Cerebellar cortex (tissue), 1 donor: Measurements from ENCODE around the gene MLN.

ENCODE experiments used
- DNase-seq: peaks from one replicate; pipeline ENCODE4 v3.0.0-alpha.2; 2015; ENCODE audit warnings: low spot score

MLN gene

DNA sequence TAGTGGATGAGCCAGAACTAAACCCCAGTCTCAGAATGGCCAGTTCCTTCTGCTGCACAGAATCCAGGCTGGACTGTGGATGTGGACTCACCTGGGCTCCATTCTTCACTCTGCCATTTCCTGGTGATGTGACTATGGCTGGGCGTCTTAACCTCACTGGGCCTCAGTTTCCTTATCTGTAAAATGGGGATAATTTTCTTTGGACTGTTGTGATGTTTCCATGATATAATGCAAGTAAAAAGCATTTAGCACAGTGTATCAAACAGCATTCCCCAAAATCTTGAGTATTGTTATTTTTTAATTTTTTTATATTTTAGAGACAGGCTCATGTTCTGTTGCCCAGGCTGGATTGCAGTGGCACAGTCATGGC lies 51.2 kb downstream of the MLN start:
- DNase-seq, result no peak

DNA sequence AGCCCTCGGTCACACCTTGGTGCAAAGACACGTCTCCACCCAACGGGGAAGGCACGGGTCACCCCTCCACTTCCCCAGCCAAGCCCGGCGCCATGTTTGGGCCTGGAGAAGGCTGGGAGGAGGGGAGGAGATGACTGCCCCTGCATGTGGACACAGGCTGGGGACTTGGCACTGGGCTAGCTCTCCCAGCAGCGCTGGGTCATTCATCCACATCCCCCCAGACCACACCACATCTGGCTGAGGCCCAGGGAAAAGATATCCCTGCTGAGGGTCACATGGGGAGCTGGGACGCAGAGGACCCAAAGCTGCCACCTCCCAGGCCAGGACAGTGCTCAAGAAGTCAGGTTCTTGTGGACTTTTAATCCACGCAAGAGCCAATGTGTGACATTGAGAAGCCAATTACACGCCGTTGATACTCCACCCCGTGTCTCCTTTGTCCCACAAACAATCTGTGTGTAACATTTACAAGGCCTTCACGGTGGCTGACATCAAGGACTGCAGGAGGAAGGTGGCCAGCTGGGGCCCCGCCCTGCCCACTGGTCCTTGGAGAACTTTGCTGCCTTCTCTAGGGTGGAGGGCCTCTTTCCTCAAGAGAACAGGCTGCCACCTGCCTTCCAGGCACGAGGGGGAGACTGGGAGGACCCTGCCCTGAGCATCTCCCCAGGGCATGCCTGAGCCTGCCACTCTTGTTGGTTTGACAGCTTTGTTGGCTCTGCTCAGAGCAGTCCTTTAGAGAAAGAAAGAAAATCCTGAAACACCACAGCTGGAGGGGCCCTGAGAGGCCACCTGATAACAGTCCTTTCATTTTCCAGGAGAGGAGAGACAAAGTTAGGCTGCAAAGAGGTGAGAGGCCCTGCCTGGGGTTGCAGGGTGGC lies 51.8 kb downstream of the MLN start:
- no peak for DNase-seq

DNA sequence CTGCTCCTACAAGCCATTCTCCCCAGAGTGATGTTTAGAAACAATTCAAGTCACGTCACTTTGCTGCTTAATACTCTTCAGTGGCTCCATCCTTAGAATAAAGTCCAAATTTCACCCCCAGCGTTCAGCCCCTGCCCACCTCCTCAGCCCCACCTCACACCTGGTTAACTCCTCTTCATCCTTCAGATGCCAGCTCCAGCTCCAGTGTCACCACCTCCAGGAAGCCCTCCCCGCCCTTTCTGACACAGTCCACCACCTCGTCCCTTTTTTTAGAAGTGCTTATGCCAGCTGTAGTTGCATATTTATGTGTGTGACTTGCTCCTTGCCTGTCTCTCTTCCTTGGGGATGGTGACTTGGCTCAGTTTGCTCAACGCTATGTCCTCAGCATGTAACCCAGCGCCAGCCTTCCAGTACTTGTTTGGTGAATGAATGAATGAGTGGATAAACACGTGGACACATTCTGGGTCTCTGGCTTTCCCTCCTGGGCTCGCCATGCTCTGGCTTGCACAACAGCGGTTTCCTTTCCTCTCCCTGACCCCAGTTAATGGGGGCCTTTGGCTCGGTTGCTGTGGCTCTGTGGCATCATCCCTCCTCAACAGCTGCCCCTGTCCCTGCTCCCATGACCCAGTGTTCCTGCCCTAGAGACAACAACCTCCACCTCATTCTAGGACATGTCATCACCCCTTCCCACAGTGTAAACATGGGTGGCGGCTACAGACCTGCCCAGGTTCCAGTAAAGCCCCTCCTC lies 53.4 kb downstream of the MLN start:
- DNase-seq, result no peak

DNA sequence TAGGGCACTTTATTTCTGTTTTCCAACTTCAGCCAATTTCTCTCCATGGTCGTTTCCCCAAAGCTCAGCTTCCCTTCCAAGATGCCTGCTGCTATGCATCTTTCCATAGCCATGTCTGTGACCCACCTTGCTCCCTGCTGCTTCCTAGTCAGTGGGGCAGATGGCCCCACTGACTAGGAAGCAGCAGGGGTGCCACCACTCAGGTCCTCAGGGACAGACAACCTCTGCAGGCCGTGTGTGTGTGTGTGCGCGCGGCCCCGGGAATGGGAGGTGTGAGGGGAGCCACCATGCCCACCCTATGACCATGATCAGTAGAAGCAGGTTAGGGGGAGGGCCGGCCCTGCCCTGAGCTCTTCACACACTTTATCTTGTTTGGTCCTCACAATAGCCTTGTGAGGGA lies 54.4 kb downstream of the MLN start:
- DNase-seq, result no peak

DNA sequence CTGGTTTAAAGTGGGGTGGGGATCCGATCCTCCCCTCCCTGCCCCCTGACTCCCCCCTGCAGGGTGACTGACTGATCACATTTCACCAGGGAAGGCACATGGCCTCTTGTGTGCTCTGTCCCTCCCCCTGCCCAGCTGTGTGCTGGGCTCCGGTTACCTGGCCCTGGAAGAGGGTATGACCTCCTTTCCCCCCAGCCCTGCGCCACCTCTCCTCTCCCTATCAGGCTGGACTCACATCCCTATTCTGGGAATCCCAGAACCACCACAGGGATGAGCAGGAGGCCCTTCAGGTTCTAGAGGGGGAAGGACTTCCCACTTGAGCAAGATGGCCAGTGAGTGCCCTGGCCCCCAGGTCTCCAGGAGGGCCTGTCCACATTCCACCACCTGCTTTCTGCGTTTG lies 55.0 kb downstream of the MLN start:
- DNase-seq, result no peak

DNA sequence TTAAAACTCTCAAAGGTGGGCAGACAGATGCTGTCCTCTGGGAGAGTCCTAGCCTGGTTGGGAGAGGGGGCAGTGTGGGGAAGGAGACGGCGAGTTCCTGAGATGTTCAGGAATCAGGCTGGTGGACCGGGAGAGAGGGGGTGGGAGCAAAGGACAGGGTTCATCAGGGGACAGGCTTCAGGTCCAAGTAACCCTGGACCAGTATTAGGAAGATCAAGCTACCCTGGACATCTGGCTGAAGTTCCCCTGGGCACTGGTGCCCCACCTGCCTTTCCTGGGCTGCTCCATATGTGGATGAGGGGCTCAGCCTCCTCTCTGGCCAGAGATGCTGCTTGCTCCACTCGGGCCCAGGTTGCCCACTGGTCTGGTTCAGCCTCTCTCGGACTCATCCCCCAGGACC lies 56.0 kb downstream of the MLN start:
- DNase-seq, result no peak

DNA sequence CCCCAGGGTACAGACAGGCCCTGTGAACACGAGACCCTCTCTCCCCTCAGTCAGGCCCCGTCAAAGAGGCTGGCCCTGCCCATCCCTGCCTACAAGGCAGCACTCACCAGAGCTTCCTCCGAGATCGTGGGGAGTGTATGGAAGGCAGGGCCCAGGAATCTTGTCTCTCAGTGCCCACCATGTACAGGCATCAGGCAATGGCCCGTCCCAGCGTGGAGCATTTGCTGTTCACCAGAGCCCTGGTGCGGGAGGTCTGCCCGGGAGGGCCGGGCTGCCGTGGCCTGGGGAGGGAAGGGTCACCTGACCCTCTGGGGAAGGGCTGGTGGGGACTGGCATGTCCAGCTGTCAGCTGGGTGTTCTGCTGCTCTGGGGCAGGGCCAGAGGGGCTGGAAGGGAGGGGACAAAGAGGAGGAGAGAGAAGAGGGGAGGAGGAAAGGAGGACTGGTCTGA lies 57.1 kb downstream of the MLN start, which contains the start of gene IP6K3:
TSS of gene IP6K3 (minus strand) at position 255 of the 450 bp plus-strand sequence. CDS start 11,429 bp downstream, outside the sequence.
- peak; percentile 64 for DNase-seq

DNA sequence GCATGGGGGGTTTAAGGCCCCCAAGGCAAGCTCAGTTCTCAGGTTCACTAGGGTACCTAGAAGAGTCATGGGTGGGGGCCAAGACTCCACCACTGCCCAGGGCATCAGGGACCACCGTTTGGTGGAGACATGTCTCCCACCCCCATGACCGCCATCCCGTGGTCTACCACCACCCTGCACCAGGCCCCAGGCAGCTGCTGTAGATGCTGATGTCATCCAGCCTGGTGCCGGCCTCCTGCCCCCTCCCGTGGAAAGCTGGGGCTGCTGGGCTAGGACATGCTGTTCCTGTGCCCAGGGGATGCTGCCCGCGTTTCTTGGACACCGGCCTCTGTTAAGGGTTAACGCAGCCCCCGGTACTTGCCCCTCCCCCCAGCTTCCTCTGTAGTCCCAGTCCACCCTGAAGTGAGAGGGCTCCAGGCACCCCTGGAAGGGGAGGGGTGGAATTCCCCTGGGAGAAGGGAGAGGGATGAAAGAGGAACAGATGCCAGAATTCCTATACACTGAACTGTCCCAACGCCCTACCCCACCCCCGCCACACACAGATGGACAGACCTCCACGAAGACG lies 57.7 kb downstream of the MLN start:
- DNase-seq, result no peak

DNA sequence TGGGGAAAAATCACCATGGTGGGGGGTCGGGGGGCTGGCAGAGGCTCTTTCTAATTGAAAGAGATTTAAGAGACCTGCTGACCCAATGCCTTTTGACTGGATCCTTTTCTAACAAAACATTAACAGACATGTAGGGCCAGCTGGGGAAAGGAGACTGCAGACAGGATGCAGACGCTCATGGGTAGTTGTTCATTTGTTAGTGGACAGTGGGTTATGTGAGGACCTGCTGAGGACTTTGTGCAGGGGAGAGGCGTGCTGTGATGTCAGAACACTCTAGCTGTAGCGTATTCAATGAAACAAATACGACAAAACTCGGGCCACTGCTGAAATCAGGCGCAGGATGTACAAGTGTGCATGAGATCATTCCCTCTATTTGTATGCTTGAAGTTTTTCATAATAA lies 58.3 kb downstream of the MLN start:
- DNase-seq, result no peak

DNA sequence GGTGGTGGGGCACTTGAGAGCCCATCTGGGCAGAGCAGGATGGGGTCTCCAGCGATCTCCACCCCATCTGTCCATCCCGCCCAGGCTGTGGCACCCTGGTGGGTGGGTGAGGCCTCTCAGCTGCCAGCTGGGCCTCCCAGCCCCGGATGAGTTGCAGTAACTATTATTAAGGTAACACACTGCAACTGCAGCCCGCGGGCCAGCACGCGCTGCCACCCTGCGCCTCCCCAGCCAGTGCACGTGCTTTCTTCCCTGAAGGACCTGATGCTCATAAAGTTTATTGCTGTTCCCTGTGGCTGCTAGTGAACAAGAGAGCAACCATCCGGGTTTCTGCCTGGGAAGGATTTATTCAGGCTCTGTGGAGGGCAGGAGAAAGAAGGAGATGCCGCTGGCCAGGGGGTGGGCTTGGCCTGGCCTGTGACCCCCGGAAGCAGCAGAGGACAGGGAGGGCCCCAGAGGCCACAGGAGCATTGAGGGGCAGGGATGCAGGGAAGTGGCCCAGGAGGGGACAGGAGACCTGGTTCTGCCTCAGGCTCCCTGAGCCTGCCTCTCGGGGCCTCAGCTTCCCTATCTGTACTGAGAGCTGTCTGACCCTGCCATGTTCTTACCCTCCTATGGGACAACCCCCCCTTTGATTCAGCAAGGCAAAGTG lies 58.8 kb downstream of the MLN start:
- no peak for DNase-seq
